GM19035 (cell line): Measurements from ENCODE around the gene EMX2.

Experiments used
- ATAC-seq: cut with Tn5 transposase; IDR thresholded peaks from one replicate; pipeline ENCODE4 v1.9.1; 2021; ENCODE audit not compliant: unreplicated experiment

EMX2 gene

GRCh38 chr10:117531371-117532002, 11.1 kb upstream of the EMX2 start:
- no peak for ATAC-seq

GRCh38 chr10:117532003-117532385, 10.6 kb upstream of the EMX2 start:
- ATAC-seq = no peak

GRCh38 chr10:117532451-117533107, 10.0 kb upstream of the EMX2 start:
- no peak for ATAC-seq

- ATAC-seq = no peak
Observed at GRCh38 chr10:117533507-117534281, 8.9 kb upstream of the EMX2 start.

GRCh38 chr10:117534321-117535297, 7.9 kb upstream of the EMX2 start:
- no peak for ATAC-seq

- no peak for ATAC-seq
Observed at GRCh38 chr10:117535298-117536071, 7.1 kb upstream of the EMX2 start.

- ATAC-seq = no peak
Observed at GRCh38 chr10:117536072-117536865, 6.3 kb upstream of the EMX2 start.

- ATAC-seq = no peak
Observed at GRCh38 chr10:117536866-117537435, 5.6 kb upstream of the EMX2 start.

GRCh38 chr10:117537436-117537903, 5.1 kb upstream of the EMX2 start:
- no peak for ATAC-seq

GRCh38 chr10:117537904-117538524, 4.5 kb upstream of the EMX2 start:
- no peak for ATAC-seq

- no peak for ATAC-seq
Observed at GRCh38 chr10:117539361-117539773, 3.2 kb upstream of the EMX2 start.

GRCh38 chr10:117539903-117540639, 2.5 kb upstream of the EMX2 start:
- ATAC-seq = no peak

GRCh38 chr10:117540640-117541404, 1.7 kb upstream of the EMX2 start:
- ATAC-seq = no peak

GRCh38 chr10:117541405-117541908, 1.1 kb upstream of the EMX2 start:
- ATAC-seq = no peak

- no peak for ATAC-seq
Observed at GRCh38 chr10:117541909-117542705, 439 bp upstream of the EMX2 start.
